ENCODE results near the gene LGR6.

DNA sequence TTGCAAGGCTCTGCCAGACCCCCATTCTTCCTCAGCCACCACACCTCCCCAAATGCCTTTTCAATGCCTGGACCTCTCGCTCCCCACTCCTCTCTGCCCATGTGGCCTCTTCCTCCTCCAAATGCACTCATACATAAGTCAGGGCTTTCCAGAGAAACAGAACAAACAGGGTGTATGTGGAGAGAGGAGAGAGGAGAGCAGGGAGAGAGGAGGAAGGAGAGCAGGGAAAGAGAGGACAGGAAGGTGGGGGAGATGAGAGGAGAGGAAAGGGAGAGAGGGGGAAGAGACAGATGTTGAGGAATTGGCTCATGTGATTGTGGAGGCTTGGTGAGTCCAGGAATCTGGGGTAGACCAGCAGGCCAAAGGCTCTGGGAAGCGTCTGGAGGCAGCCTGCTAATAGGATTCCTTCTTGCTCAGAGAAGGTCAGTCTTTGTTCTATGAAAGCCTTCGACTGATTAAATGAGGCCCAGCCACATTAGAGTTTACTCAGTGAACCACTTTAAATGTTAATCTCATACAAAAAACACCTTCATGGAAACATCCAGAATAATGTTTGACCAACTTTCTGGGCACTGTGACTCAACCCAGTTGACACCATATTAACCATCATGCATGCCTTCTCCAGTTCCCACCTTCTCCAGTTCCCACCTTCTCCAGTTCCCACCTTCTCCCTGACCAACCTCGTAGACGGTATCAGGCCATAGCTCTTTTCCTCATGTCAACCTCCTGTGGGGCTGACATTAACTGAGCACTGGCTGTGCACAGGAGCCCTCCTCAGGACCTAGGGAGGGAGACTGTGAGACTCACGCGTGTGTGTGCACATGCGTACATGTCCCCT is 11.3 kb upstream of the LGR6 start:
- TF ChIP-seq POLR2A (IDR thresholded peaks at IDR 0.05) = no peak
- TF ChIP-seq, protein P1, sequence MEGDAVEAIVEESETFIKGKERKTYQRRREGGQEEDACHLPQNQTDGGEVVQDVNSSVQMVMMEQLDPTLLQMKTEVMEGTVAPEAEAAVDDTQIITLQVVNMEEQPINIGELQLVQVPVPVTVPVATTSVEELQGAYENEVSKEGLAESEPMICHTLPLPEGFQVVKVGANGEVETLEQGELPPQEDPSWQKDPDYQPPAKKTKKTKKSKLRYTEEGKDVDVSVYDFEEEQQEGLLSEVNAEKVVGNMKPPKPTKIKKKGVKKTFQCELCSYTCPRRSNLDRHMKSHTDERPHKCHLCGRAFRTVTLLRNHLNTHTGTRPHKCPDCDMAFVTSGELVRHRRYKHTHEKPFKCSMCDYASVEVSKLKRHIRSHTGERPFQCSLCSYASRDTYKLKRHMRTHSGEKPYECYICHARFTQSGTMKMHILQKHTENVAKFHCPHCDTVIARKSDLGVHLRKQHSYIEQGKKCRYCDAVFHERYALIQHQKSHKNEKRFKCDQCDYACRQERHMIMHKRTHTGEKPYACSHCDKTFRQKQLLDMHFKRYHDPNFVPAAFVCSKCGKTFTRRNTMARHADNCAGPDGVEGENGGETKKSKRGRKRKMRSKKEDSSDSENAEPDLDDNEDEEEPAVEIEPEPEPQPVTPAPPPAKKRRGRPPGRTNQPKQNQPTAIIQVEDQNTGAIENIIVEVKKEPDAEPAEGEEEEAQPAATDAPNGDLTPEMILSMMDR (IDR thresholded peaks at IDR 0.05) = no peak

All from Peyer's patch (tissue), 4 donors.